HG03342 (cell line): Measurements from ENCODE around the gene RFTN1.

ENCODE experiments used
- ATAC-seq: cut with Tn5 transposase; IDR thresholded peaks from one replicate; pipeline ENCODE4 v1.9.1; 2021; ENCODE audit warnings: mild to moderate bottlenecking, moderate library complexity; ENCODE audit not compliant: unreplicated experiment

RFTN1 gene

GRCh38 chr3:16468336-16469098 is 45.0 kb downstream of the RFTN1 start:
- peak; percentile 14 for ATAC-seq

GRCh38 chr3:16468002-16468335 is 45.5 kb downstream of the RFTN1 start:
- ATAC-seq = peak; percentile 9

- peak; percentile 87 for ATAC-seq
Observed at GRCh38 chr3:16467393-16467792, 46.1 kb downstream of the RFTN1 start.

GRCh38 chr3:16466822-16467221 is 46.7 kb downstream of the RFTN1 start:
- no peak for ATAC-seq

- no peak for ATAC-seq
Observed at GRCh38 chr3:16464511-16465148, 48.9 kb downstream of the RFTN1 start.

GRCh38 chr3:16463914-16464313 is 49.6 kb downstream of the RFTN1 start:
- ATAC-seq = no peak

- no peak for ATAC-seq
Observed at GRCh38 chr3:16463119-16463518, 50.4 kb downstream of the RFTN1 start.

GRCh38 chr3:16462679-16463078 is 50.8 kb downstream of the RFTN1 start:
- ATAC-seq = no peak

GRCh38 chr3:16461463-16462245 is 51.8 kb downstream of the RFTN1 start:
- no peak for ATAC-seq

GRCh38 chr3:16460886-16461285 is 52.6 kb downstream of the RFTN1 start:
- no peak for ATAC-seq

GRCh38 chr3:16460273-16460672 is 53.2 kb downstream of the RFTN1 start:
- no peak for ATAC-seq

GRCh38 chr3:16456784-16457415 is 56.6 kb downstream of the RFTN1 start:
- ATAC-seq = no peak

- ATAC-seq = no peak
Observed at GRCh38 chr3:16455966-16456365, 57.5 kb downstream of the RFTN1 start.

GRCh38 chr3:16455001-16455400 is 58.5 kb downstream of the RFTN1 start:
- no peak for ATAC-seq

- no peak for ATAC-seq
Observed at GRCh38 chr3:16452261-16452660, 61.2 kb downstream of the RFTN1 start.

- no peak for ATAC-seq
Observed at GRCh38 chr3:16449369-16449768, 64.1 kb downstream of the RFTN1 start.

GRCh38 chr3:16448639-16449070 is 64.8 kb downstream of the RFTN1 start:
- peak; percentile 48 for ATAC-seq

GRCh38 chr3:16447135-16447534 is 66.4 kb downstream of the RFTN1 start:
- no peak for ATAC-seq

GRCh38 chr3:16444344-16444743 is 69.2 kb downstream of the RFTN1 start:
- ATAC-seq = no peak

- no peak for ATAC-seq
Observed at GRCh38 chr3:16442730-16443129, 70.8 kb downstream of the RFTN1 start.

GRCh38 chr3:16441371-16441875 is 72.1 kb downstream of the RFTN1 start:
- no peak for ATAC-seq
